HG03039 (cell line): ENCODE data around the gene KIF6.

Source experiments
- ATAC-seq: cut with Tn5 transposase; IDR thresholded peaks from one replicate; pipeline ENCODE4 v1.9.1; 2021; ENCODE audit warnings: mild to moderate bottlenecking, moderate library complexity; ENCODE audit not compliant: unreplicated experiment

KIF6 gene

DNA sequence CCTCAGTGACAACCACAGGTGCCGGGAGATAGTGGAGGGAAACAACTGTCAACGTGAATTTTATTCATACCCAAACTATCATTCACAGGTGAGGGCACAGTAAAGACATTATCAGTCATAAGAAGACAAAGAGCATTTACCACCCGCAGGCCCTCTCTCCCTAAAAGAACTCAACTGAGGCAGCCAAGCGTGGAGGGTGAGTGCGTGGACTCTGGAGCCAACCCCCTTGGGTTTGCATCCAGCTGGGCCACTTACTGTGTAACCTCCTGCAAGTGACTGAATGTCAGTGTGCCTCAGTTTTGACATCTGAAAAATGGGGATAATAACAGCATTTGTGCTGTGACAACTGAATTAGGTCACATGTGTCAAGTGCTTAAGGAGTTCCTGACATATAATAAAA, 332.1 kb downstream of the KIF6 start:
- ATAC-seq = no peak

DNA sequence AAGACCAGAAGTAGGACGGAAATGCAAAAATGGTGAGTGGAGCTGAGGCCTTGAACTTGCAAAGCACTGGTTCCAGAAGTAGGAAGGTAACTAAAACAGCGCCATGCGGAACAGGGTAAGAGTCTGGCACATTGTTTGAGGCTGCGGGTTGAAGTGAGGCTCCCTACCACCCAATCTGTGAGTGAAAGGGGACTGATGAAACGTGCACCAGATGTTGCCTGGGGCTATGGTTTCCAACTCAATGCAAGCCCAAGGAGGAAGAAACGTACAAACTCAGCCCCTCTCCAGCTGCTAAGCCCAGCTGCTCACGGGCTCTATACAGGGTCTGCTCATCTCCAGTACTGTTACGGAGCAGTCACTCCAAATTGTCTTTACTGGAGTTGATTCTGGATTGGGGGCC, 334.0 kb downstream of the KIF6 start:
- ATAC-seq = no peak

DNA sequence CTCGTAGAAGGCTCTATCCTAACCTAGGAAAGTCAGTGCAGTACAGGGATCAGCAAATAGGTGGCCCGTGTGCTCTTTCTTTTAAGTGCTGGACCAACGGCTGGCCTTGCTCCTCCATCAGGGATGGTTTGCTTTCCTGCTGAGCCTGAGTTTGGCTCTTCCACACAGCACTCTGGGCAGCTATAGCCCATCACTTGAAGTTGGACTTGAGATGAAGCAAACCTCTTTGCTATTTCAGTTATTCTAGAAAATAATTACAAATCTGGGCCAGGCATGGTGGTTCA, 335.8 kb downstream of the KIF6 start:
- ATAC-seq = no peak

DNA sequence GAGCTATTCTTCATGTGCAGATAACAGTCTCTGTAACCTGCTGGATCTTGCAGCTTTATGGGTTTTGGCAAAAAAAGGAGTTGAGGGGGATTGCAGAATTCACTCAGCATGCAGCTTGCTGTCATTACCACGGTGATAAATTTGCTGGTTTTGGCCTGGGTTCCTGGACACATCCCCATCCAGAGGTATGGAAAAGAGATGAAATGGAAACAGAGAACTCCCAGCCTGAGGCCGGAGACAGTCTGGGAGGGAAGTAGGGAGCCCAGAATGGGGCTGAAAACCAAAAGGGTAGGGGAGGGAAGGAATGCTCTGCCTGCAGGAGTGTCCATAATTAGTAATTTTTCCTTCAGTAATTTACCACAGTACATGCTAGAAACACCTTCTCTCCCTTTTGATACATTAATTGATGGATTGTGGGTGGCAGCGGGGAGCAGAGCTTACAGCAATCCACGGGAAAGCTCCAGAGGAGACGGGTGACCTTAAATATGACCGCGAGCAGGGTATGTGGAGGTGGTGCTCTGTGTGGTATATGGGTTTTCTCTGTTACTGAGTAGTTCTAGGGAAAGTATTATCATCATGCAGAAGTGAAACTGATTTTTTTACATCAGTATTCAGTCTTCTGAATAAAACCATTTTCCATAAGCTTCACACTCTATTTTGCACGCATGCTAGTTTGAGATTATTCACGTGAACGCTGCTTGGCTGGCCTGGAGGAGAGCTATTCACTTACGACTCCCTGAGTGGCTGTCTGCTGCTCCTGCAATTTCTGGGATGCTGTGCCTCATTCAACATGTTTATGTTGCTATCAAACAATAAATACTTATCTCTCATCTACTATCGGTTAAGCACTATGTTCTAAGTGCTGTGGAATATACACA, 336.4 kb downstream of the KIF6 start:
- no peak for ATAC-seq

DNA sequence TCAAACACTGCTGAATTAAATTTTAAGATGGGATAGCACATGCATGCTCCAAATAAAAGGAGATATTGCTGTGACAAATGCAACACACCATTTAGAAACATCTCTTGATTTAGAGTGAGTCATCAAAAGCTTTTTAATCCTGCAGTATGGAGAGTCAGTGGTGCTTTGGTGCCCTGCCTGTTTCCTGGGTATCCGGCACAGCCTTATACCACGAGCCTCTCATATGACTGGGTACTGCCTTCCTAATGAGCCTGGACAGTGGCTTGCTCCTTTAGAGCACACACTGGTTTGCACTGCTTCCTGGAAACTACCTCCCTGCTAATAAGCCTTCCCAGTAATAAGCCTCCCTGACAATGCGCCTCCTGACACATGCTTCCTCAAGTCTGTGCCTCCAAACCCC, 337.4 kb downstream of the KIF6 start:
- ATAC-seq = no peak

DNA sequence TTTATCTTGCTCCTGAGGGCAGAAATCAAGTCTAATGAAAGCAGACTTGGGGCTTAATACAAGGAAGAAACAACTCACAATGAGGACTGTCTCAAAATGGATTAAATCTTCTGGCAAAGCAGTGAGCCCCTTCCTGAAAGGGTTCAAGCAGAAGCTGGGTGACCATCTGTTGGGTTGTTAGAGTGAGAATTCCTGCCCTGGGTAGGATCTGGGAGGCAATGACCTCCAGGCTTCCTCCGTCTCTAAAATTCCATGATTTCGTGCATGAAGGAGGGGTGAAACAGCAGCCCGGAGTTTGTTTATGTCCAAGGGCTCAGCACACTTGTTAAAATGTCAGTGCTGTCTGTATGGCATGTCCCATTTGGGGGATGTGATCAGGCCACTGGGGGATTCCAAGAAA, 338.7 kb downstream of the KIF6 start:
- no peak for ATAC-seq

DNA sequence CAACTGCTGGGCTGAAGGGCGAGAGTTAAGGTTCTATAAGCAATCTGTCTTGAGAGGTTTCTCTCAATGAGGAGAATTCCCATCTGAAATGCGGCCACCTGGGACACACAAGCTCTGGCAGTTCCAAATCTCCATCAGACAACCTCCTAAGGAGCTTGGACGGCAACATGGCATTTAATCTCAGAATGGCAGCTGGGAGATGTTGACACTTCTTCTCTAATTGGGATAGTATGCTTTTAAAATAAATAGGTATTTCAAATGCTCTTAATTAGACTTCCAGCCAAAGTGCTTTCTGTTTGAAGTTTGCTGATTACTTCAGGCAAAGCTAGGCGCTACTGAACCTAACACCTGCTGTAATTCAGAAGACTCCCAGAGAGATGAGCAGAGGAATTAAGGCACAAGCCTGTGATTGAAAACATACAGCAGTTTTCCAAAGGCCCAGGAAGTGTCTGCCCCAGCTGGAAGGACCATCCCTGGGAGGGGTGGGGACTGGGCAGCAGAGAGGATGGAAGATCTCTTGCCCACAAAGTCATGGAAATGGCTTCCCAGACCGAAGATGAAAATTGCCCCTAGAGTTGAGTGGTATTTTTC, 343.6 kb downstream of the KIF6 start:
- no peak for ATAC-seq

DNA sequence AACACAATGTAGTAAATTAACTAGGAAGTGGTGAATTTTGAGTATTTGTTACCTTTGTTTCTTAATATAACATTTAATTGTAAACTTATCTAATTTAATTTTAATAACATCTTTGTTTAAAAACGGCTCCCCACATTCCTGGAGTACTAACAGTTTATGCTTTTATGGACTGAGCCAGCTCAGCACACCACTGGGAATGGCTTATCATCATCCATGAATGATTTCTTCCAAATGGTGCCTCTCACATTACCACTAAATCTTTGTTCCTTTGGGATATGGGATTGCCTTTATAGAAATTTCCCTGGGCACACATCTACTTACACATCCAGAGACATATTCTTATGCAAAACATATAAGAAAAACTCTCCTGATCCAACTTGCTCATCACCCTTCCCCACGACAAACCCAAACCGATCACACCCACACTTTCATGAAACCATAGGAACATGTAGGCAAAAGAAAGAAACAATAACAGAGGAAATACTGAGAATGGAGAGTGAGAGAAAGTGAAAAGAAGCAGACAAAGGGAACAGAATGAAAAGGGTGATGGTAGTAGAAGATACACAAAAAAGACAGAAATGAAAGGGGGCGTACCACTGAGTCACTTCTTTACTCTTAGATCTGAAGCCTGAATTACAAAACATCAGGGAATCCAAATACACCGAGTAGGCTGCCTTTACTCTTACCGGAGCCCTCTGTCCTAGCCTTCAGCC, 344.2 kb downstream of the KIF6 start:
- no peak for ATAC-seq

DNA sequence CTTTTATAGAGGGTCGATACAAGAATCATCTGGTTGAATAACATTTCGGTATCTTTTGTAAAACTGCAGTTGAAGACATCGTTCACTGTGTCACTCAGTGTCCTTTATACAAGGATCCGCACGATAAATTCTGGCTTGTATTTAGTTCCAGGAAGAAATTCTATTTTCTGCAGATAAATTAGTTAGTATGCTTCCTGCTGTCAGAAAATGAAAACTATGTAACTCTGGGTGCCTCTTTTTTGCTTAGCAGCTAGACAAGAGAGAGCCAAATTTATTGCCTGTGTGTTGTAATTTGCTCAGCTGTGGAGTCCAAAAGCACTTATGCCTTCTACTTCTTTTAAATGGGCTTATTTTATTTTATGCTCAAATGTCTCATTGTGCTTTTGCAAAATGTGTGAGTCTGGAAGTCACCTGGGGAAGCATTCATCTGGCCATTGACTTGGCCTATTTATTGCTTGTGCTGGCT, 346.2 kb downstream of the KIF6 start:
- no peak for ATAC-seq

DNA sequence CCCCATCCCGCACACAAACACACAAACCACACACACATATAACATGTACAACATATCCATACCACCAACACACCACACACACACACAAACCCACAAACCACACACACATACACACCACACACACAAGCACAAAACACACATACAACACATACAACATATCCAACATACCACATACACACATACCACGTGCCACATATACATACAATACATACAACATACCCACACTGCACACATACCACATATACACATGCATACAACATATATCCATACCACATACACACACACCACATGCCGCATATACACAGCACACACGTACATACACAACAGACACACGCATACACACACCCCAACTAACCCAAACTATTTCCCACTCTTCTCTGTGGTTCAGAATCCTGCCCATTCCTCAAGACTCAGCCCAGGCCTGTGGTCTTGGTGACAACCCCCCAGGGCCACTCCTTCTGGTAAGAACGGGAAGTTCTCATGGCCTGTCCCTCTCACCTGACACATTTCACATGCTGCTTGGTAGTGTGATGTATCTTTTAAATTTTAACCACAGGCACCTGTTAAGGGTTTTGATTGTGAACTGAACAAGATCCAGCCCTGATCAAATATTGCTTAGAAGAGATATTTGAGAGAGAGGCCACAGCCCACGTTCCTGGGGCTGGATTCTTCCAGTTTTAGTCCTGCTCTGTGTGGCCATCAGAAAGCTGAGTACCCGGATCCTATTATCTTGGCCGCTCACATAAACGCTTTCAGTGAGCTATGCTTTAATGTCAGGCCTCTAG, 346.8 kb downstream of the KIF6 start:
- no peak for ATAC-seq

DNA sequence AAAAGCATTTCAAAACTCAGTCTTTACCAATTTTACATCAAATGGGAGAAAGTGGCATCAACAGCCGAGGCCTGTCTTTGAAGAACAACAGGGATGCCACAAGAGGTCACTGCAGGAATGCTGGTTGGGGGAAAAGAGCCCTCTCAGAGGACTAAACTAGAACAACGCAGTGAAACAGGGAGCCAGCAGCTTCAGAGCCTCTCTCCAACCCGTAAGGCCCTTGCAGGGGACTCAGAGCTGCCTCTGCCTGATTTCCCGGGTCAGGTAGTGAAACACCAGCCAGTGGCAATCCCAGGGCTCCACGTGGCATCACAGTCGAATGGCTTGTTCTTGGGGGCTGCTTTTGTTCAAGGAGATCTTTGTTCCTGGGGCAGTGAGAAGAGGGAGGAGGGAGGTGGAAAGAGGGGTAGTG, 347.7 kb downstream of the KIF6 start:
- ATAC-seq = no peak

DNA sequence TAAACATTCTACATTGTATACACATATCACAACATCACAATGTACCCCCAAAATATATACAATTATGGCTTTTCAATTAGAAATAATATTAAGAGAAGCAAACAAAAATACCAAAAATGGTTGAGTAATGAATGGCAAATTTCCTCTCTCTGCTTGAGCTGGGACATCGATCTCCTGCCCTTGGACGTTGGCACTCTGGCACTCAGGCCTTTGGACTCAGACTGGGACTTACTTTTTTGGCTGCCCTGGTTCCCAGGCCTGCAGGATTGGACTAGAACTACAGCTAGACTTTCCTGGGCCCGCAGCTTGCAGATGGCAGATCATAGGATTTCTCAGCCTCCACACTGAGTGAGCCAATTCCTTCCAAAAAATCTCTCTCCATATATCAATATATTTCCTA, 349.8 kb downstream of the KIF6 start:
- no peak for ATAC-seq

DNA sequence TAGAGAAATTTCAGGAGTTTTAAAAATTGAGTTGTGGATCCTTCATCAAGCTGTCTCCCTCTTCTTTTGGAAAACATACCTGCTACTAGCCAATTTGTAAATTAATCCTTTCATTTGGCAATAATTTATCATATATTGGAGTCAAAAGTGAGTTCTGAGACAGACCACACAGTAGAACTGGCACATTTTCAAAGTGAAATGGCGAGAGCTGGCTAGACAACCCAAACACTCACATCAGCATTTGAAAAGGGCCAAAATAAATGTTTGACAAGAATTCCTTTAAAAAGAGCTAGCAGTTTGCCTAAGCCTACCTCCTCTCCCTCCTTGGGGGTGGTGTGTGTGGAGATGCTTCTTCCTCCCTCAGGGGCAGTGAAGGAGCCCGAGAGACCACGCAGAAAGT, 354.8 kb downstream of the KIF6 start:
- ATAC-seq = no peak

DNA sequence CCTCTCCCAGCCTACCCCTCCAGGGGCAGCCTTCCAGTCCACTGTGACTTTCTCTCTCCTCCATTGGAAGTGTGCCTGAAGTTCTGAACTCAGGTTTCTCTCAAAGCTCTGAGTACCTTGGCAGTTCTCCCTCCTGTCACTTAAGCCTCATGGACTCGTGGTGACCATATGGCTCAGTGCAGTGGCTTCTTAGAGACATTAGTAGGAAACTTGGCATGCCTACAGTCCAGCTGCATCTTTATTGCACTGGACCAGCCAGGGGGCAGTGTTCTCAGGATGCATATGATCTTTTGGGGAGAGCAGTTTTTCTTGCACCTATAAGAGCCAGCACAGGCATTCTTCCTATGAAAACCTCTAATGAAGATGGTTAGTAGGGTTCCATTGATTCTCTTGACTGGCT, 355.2 kb downstream of the KIF6 start:
- no peak for ATAC-seq

DNA sequence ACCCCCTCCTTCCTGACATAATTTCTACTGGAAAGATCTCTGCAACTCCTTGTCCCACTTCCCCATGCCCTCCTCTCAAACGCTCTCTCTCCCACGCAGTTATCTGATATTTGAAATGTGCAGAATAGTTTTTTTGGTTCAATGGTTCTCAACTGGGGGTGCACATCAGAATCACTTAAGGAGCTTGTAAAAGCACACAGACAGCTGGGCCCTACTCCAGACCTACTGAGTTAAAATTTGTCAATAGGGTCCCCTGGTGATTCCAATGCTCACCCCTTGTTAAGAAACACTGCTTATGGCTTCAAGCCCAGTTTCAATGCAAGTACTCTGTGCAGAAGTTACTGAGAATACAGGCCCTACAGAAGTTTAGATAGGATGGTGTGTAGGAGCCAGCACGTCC, 357.5 kb downstream of the KIF6 start:
- ATAC-seq = no peak

DNA sequence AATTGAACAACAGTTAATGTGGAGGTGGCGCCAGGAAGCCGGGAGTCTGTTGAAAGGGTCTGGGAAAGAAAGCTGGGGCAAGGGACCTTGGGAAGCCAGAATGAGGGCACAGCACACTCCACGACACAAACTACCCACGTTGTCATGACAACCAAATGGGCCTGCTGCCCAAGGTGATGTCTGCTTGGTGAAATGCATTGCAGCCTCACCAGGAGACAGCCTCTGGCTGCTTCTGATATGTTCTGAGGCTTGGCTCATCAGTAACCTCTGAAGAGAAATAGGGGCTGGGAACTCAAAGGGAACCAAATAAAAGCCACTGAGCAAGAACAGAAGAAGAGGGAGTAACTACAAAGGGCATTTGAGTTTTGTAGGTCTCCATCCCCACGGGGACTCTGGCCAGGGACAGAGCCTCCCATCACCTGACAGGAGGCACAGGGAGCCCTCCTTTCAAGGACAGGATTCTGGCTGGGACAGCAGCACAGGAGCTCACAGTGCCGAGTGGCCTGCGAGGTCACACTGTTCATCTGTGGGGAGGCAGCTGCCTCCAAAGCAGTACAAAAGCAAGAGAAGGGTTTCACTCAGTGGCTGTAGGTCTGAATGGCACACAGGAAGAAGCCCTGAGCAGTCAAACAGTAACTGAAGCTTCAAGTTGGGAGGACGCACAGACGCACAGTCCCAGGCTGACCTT, 358.1 kb downstream of the KIF6 start:
- no peak for ATAC-seq

DNA sequence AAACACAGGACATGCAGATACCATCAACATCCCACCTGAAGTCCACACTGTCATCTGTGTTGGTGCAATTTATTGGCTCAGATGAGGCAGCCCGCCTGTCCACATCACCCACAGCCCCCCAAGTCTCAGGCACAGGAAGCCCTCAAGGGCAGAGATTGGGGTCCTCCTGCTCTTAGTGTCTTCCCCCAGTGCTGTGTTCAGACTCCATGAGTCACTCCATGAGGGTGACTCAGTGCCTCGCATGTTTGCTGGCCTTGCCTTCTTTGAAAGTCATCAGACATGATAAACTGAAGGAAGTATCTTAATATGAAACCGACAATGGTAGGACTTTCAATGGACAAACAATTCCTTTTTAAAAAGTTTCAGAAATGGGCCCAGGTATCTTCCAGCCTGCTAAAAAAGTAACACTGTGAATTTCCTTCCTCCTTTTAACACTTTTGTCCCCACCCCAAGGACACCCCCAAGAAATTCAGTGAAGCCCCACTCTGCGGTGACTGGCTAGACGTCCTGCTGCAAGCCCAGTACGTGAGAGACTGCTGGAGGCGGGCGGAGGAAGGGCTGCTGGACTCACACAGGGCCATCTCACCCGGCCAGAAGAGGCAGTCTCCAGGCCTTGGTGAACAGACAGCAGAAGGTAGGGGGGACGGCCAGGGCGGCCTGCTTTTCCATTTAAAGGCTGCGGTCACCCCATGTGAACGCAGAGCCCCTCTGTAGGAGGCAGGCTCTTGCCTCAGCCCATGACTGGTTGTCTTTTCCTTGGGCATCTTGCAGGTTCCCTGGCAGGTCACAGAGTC, 359.7 kb downstream of the KIF6 start:
- no peak for ATAC-seq

DNA sequence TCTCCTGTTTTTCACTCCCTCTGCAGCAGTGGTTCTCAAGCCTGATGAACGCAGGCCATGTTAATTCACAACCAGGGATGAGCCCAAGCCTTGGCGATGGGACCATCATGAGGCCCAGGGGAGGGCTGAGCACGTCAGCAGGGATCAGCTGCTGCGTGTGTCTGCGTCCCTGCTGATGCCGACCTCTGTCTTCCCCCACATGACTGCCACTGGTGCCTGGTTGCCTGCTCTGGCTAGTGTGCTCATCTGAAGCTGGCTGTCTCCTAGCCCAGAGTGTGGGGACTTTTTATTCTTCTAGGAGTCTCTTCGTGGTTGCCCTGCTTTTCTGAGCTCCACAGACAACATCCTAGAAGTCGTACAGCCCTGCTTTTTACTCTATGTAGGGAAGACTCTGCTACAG, 361.9 kb downstream of the KIF6 start:
- ATAC-seq = no peak

DNA sequence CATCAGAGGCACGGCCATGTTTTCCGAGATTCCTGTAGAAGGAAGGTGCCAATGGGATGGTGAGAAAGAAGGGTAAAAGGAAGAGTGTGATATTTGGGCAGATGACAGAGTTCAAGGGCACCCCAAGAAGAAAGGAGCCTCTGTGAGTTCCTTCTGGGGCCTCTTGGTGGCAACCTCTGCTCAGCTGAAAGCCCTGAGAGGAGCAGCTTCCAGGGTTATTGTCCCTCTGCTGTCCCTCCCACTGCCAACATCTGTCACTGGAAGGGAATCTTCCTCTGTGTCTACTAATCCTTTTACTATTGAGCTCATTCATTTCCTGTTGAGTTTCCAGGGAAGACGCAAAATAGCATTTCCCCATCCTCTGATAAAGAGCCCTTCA, 362.7 kb downstream of the KIF6 start:
- no peak for ATAC-seq
